B cell (primary cell): ENCODE data around the gene OR6K6. TPM values are rescaled to one million over a fixed set of nuclear protein-coding genes. Genes with fewer than 3 reads are reported as not detected.

Experiments
- ATAC-seq: fragments of 200-7000 bp; cut with Tn5 transposase; one replicate; pipeline ENCODE4 v1.10.0; 2021; ENCODE audit warnings: low read depth, mild to moderate bottlenecking, moderate number of reproducible peaks, moderate library complexity
- CTCF ChIA-PET: fragments of 350-600 bp; sonication (Branson Sonifier 250); formaldehyde crosslinking; loops from one replicate; lab custom pipeline; 2021; ENCODE audit warnings: antibody characterized with exemption, inconsistent platforms; lab: Charles Lee
- POLR2A ChIA-PET: fragments of 350-600 bp; sonication (Branson Sonifier 250); formaldehyde crosslinking; loops from one replicate; lab custom pipeline; 2021; ENCODE audit warnings: antibody characterized with exemption; lab: Charles Lee
- DNase-seq: peaks from one replicate; pipeline ENCODE4 v3.0.0; 2013
- H2AFZ ChIP-seq: 2 replicates; pipeline ENCODE4 v1.6.1; 2012; ENCODE audit warnings: mild to moderate bottlenecking, low read depth, low read length; ENCODE audit not compliant: insufficient read depth, poor library complexity, severe bottlenecking
- H3K27ac ChIP-seq, 2 donors: 1 replicate in 1 of 2; 2 replicates in 1 of 2; pipeline ENCODE4 v1.5.1; 2012 to 2013; ENCODE audit warnings: low read length in 2 of 2, mild to moderate bottlenecking in 2 of 2, moderate library complexity in 1 of 2
- H3K27me3 ChIP-seq, 4 experiments: fragments of 200-600 bp in 1 of 4; sonication (generic) in 1 of 4; replicated peaks in 1 of 4; 1 replicate in 2 of 4; 2 replicates in 2 of 4; pipeline versions ENCODE4 v1.6.1 to v1.7.0; 2013 to 2016; ENCODE audit warnings: low read length in 3 of 4, mild to moderate bottlenecking in 2 of 4, mixed read lengths in 1 of 4, moderate library complexity in 1 of 4; ENCODE audit not compliant: insufficient read depth in 4 of 4, control insufficient read depth in 3 of 4; ENCODE audit errors: control extremely low read depth in 1 of 4
- H3K36me3 ChIP-seq, 2 experiments: replicated peaks in 1 of 2; 1 replicate in 1 of 2; 2 replicates in 1 of 2; pipeline versions ENCODE4 v1.6.1 to v1.7.1; 2013; ENCODE audit warnings: low read length in 1 of 2; ENCODE audit not compliant: insufficient read depth in 2 of 2, control insufficient read depth in 1 of 2; ENCODE audit errors: control extremely low read depth in 1 of 2, extremely low read depth in 1 of 2
- H3K4me1 ChIP-seq, 2 donors: fragments of 200-600 bp in 1 of 2; sonication (generic) in 1 of 2; 1 replicate in 1 of 2; 2 replicates in 1 of 2; pipeline versions ENCODE4 v1.5.1 to v1.6.1; 2013 to 2017; ENCODE audit warnings: low read length in 2 of 2; ENCODE audit not compliant: control insufficient read depth in 2 of 2, insufficient read depth in 2 of 2
- H3K4me2 ChIP-seq: replicated peaks from 2 replicates; pipeline ENCODE3; 2012; ENCODE audit warnings: mild to moderate bottlenecking, low read depth, low read length; ENCODE audit not compliant: poor library complexity, severe bottlenecking
- H3K4me3 ChIP-seq, 5 experiments: fragments of 200-600 bp in 1 of 5; sonication (generic) in 1 of 5; 1 replicate in 3 of 5; 2 replicates in 2 of 5; pipeline versions ENCODE4 v1.5.1 to v1.7.0; 2011 to 2016; ENCODE audit warnings: low read length in 4 of 5, mild to moderate bottlenecking in 4 of 5, low read depth in 2 of 5, control low read depth in 1 of 5, moderate library complexity in 1 of 5; ENCODE audit not compliant: insufficient read depth in 1 of 5; ENCODE audit errors: control extremely low read depth in 1 of 5, extremely low read depth in 1 of 5
- H3K79me2 ChIP-seq: fragments of 200-600 bp; sonication (generic); one replicate; pipeline ENCODE4 v1.6.0; 2016; ENCODE audit warnings: low read length; ENCODE audit not compliant: control insufficient read depth, insufficient read depth
- H3K9ac ChIP-seq: fragments of 200-600 bp; sonication (generic); 2 replicates; pipeline ENCODE4 v1.6.1; 2017; ENCODE audit warnings: mild to moderate bottlenecking, low read length, moderate library complexity
- H3K9me3 ChIP-seq, 3 donors: one replicate each; pipeline versions ENCODE4 v1.6.1 to v1.7.1; 2013; ENCODE audit warnings: low read length in 2 of 3; ENCODE audit not compliant: control insufficient read depth in 2 of 3, insufficient read depth in 1 of 3; ENCODE audit errors: control extremely low read depth in 1 of 3
- H4K20me1 ChIP-seq: 2 replicates; pipeline ENCODE4 v1.6.0; 2012; ENCODE audit warnings: mild to moderate bottlenecking, low read length; ENCODE audit not compliant: insufficient read depth, control insufficient read depth, poor library complexity, severe bottlenecking
- H3K27ac Mint-ChIP-seq: one replicate; pipeline ENCODE4 v1.8.0; 2021; ENCODE audit warnings: mixed read lengths
- H3K27me3 Mint-ChIP-seq: one replicate; pipeline ENCODE4 v1.8.0; 2021; ENCODE audit warnings: mixed read lengths
- H3K4me1 Mint-ChIP-seq: one replicate; pipeline ENCODE4 v1.8.0; 2021; ENCODE audit warnings: mixed read lengths
- H3K4me3 Mint-ChIP-seq: one replicate; pipeline ENCODE4 v1.8.0; 2021; ENCODE audit warnings: mixed read lengths
- H3K9me3 Mint-ChIP-seq: one replicate; pipeline ENCODE4 v1.8.0; 2022; ENCODE audit warnings: mixed read lengths; ENCODE audit not compliant: insufficient read depth
- EZH2 ChIP-seq: IDR thresholded peaks from 2 replicates; pipeline ENCODE4 v1.6.1; 2012; ENCODE audit warnings: borderline replicate concordance, low read depth, mild to moderate bottlenecking, moderate library complexity, low read length; ENCODE audit not compliant: insufficient read depth, poor library complexity, severe bottlenecking
- WGBS: methylation state at CpG from one replicate; pipeline ENCODE4 v1.1.5; 2013; ENCODE audit warnings: missing lambda C conversion rate; ENCODE audit not compliant: insufficient coverage; 5-methylcytosine and 5-hydroxymethylcytosine counted together
- intact Hi-C: fragments of 100-400 bp; cut with micrococcal nuclease; formaldehyde crosslinking; loops from one replicate; pipeline ENCODE4 v1.10.0; 2022
- polyA plus RNA-seq: library from polyadenylated mRNA; depleted of rRNA; stranded (reverse); fragments of >200 nt; gene quantifications from 2 replicates; pipeline ENCODE4 v1.2.3, GENCODE V29; 2012
- total RNA-seq, 2 donors: library from RNA; stranded (reverse); fragments of 120-200 nt in 1 of 2; gene quantifications; 1 replicate in 1 of 2; 2 replicates in 1 of 2; pipeline versions ENCODE4 v1.2.3 to v1.2.4, GENCODE V29; 2013 to 2022
- TF ChIP-seq, protein P1 (sequence below): fragments of 200-600 bp; IDR thresholded peaks from one replicate; pipeline ENCODE4 v1.8.0; 2022; ENCODE audit warnings: antibody characterized with exemption, mild to moderate bottlenecking

OR6K6 gene
- total and polyA plus RNA-seq, 2 donors (not counting 1 experiment from before 2014, with no cell fraction given): not detected

DNA sequence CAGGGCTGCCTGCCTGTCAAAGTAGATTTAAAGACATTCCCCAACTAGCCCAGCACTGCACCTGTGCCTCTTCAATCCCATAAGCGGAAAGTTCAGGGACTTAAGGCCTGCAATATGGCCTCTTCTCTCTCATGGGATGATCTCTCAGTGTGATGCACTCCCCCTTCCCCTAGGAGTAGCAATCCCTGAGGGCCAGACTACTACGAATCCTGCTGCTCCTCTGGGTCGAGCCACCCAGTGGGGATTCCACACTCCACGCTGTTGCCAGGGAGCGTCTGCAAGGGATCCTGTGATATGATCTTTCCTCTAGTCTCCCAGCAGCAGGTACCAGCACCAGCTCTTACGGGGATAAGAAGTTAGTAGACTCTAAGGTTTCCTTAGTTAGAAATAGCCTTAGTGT is 39.7 kb downstream of the OR6K6 start:
- no peaks in the 10 kb centered on the region for H3K4me1 Mint-ChIP-seq
- H3K4me3 ChIP-seq: no peak overlapping the region
- CTCF ChIA-PET: interaction anchor here (1.2 to 3.6 kb wide), 4 partner anchors 13 to 294 kb away, joined by 4 to 14 read pairs (median 8); no protein-coding TSS in a partner anchor
- H3K4me2 ChIP-seq: no peak overlapping the region
- no peaks in the 10 kb centered on the region for H3K79me2 ChIP-seq
- no peak overlapping the region for H3K27ac ChIP-seq
- WGBS: 95% methylated on average over 4 of the region's 6 CpGs
- no peak overlapping the region for H3K4me3 Mint-ChIP-seq
- H3K9ac ChIP-seq: no peak overlapping the region
- H3K27ac Mint-ChIP-seq: no peak overlapping the region
- no peak overlapping the region for H2AFZ ChIP-seq
- H4K20me1 ChIP-seq: no peaks in the 10 kb centered on the region
- no peaks in the 10 kb centered on the region for H3K4me1 ChIP-seq
- ATAC-seq (no peak), DNase-seq (no peak)
- no peaks in the 10 kb centered on the region for H3K36me3 ChIP-seq
- H3K27me3 ChIP-seq: peaks cover 0 to 3% (median 0%) of the 10 kb centered on the region in 4 experiments
- intact Hi-C loops: loop anchor here (5.0 kb wide), 1 partner anchor 278 kb away; no protein-coding TSS in a partner anchor
- POLR2A ChIA-PET: no interaction called here
- no peaks in the 10 kb centered on the region for H3K9me3 Mint-ChIP-seq
- peaks cover 26% of the 10 kb centered on the region for H3K27me3 Mint-ChIP-seq
- H3K9me3 ChIP-seq: peaks cover 0 to 2% (median 0%) of the 10 kb centered on the region in 3 donors
- TF ChIP-seq, protein P1, sequence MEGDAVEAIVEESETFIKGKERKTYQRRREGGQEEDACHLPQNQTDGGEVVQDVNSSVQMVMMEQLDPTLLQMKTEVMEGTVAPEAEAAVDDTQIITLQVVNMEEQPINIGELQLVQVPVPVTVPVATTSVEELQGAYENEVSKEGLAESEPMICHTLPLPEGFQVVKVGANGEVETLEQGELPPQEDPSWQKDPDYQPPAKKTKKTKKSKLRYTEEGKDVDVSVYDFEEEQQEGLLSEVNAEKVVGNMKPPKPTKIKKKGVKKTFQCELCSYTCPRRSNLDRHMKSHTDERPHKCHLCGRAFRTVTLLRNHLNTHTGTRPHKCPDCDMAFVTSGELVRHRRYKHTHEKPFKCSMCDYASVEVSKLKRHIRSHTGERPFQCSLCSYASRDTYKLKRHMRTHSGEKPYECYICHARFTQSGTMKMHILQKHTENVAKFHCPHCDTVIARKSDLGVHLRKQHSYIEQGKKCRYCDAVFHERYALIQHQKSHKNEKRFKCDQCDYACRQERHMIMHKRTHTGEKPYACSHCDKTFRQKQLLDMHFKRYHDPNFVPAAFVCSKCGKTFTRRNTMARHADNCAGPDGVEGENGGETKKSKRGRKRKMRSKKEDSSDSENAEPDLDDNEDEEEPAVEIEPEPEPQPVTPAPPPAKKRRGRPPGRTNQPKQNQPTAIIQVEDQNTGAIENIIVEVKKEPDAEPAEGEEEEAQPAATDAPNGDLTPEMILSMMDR: no peak
- no peak for TF ChIP-seq EZH2

DNA sequence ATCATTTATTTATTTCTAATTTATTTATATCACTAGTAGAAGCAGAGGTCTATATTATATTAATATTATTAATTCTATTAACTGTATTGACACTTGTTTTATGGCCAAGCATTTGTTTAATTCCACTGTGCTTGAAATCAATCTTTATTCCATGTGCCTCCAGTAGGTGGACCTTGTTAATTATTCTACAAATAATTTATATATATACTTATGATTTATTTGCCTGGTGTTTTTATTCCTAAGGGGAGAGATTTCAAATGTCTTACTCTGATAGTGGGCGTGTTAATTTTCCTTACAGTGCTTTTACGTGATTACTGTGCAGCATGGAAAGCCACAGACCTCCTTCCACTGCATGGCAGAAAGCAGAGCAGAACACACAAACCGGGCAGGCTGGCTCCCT is 44.0 kb downstream of the OR6K6 start:
- ATAC-seq (no peak), DNase-seq (no peak)
- Mint-ChIP-seq H3K27ac (no peak overlapping the region), H3K27me3 (peaks cover 34% of the 10 kb centered on the region), H3K4me1 (peaks cover 3% of the 10 kb centered on the region), H3K4me3 (no peak overlapping the region), H3K9me3 (no peaks in the 10 kb centered on the region)
- Histone ChIP-seq H3K27me3 (peaks cover 0 to 6% (median 0%) of the 10 kb centered on the region in 4 experiments), H3K4me1 (no peaks in the 10 kb centered on the region), H3K36me3 (no peaks in the 10 kb centered on the region), H3K9ac (no peak overlapping the region), H3K27ac (no peak overlapping the region), H2AFZ (no peak overlapping the region), H4K20me1 (no peaks in the 10 kb centered on the region), H3K4me2 (no peak overlapping the region), H3K4me3 (no peak overlapping the region), H3K9me3 (no peaks in the 10 kb centered on the region), H3K79me2 (no peaks in the 10 kb centered on the region)
- no peak for TF ChIP-seq EZH2
- TF ChIP-seq, protein P1: peak; percentile 22
- POLR2A ChIA-PET: no interaction called here
- WGBS: 100% methylated on average over 3 of the region's 3 CpGs
- CTCF ChIA-PET: no interaction called here
- intact Hi-C loops: no loop called here
